SU-DHL-6 (cell line): ENCODE results near the gene SNRNP200.

Experiments used
- EZH2phosphoT487 ChIP-seq: fragments of 200-600 bp; sonication (generic), shearing (Covaris generic); conservative IDR thresholded peaks from 2 replicates; pipeline ENCODE4 v1.6.1; 2018; ENCODE audit warnings: mild to moderate bottlenecking, antibody characterized with exemption, low read length, moderate library complexity, mixed read lengths
- TF ChIP-seq, protein P1 (sequence below): fragments of 200-600 bp; sonication (generic); IDR thresholded peaks from one replicate; pipeline ENCODE4 v1.5.1; 2017; ENCODE audit warnings: antibody characterized with exemption, mild to moderate bottlenecking, low read length, moderate library complexity; ENCODE audit not compliant: insufficient read depth, poor library complexity, severe bottlenecking

DNA sequence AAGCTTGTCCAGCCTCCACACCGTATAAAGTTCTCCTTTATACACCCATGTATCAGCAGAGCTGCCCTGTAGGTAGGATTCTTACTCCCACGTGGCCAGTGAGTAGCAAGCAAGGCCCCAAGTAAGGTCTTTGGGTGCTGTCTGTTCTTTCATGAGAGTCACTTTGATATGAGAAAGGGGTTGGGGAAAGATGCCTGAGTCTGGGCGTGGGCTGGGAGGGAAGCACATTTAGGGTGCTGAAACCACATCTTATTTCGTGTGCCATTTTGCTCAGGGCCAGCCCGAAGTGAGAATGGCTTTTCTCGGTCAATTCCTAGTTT, 19.3 kb upstream of the SNRNP200 start:
- TF ChIP-seq, protein P1, sequence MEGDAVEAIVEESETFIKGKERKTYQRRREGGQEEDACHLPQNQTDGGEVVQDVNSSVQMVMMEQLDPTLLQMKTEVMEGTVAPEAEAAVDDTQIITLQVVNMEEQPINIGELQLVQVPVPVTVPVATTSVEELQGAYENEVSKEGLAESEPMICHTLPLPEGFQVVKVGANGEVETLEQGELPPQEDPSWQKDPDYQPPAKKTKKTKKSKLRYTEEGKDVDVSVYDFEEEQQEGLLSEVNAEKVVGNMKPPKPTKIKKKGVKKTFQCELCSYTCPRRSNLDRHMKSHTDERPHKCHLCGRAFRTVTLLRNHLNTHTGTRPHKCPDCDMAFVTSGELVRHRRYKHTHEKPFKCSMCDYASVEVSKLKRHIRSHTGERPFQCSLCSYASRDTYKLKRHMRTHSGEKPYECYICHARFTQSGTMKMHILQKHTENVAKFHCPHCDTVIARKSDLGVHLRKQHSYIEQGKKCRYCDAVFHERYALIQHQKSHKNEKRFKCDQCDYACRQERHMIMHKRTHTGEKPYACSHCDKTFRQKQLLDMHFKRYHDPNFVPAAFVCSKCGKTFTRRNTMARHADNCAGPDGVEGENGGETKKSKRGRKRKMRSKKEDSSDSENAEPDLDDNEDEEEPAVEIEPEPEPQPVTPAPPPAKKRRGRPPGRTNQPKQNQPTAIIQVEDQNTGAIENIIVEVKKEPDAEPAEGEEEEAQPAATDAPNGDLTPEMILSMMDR, result no peak
- no peak for TF ChIP-seq EZH2phosphoT487
